HG02973 (cell line): ENCODE results near the gene GOLGA6L10.
"Not testable (repeated sequence)": the region's sequence is repeated elsewhere in the genome, so short reads cannot be mapped to it uniquely, and the experiment has no call there.

Experiments used
- ATAC-seq: cut with Tn5 transposase; IDR thresholded peaks from one replicate; pipeline ENCODE4 v1.9.1; 2021; ENCODE audit warnings: moderate library complexity; ENCODE audit not compliant: unreplicated experiment

Gene GOLGA6L10

GRCh38 chr15:82319522-82320278, 29.6 kb downstream of the GOLGA6L10 start:
- ATAC-seq: not testable (repeated sequence)

GRCh38 chr15:82318281-82318680, 31.0 kb downstream of the GOLGA6L10 start:
- not testable (repeated sequence) for ATAC-seq

DNA sequence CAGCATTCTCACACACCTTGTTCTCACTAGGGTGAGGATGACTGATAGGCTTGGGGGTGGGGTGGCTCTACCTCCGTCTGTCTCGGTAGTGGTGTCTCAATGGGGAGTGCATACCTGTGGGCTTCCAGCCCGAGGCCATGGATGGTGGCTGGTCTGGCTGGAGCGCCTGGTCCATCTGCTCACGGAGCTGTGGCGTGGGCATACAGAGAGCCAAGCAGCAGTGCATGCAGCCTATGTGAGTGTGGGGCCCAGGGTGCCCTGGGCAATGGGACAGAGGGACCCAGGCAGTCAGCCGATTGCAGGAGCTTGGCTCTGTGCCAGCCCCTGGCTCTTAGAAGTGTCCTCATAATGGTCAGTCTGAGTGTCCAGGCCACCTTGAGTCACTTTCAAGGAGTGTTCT, 31.8 kb downstream of the GOLGA6L10 start:
- ATAC-seq: not testable (repeated sequence)

DNA sequence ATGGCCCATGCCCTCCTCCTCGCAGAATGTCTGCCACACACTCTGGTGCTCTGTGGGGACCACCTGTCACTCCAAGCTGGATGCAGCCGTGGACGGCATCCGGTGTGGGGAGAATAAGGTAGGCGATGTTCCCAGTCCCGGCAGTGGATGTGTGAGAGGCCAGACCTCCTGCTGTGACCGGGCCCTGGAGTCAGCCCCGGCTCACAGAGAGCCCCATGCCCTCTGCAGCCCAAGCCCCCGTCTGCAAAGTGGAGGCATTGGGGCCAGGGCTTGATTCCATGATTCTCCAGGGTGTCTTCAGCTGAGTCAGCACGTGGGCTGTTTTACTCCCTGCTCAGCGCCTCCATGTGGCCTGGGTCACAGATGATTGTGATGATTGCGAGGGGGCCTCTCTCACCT, 32.2 kb downstream of the GOLGA6L10 start:
- no peak for ATAC-seq

DNA sequence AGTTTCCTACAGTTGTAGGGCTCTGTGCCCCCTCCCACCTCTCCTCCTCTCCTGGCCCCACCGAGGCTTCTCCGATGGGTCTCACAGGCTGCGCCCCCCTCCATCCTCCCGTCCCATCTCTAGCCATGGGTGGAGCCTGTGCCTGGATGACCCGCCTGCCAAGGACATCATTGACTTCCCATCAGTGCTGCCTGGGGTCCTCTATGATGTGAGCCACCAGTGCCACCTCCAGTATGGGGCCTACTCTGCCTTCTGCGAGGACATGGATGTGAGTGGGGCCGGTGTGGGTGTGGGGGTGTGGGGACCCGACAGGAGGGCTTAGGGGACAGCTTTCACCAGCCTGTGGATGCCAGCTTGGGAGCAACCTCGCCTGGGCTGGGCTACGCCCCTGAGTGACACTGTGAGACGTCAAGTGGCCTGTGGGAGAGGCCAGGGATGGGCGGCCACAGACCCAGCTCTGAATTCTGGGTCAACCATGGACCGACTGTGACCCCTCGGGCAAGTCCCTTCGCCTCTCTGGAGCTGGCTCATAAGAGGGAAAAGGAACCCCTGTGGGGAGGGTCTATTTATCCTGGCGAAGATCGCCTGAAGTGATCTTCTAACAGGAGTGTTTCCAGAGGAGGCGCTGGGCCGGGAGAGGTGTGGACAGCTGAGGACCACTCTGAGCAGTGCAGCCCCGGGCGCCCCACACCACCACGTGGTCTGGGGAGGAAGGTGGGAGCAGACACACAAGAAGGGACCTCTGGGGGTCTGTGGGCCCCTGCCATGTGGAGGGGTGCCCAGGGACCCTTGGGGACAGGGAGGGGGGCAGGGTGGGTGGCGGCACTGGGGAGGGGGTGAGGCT, 32.8 kb downstream of the GOLGA6L10 start:
- not testable (repeated sequence) for ATAC-seq

- no peak for ATAC-seq
Measured at GRCh38 chr15:82315519-82316246, 33.6 kb downstream of the GOLGA6L10 start.

DNA sequence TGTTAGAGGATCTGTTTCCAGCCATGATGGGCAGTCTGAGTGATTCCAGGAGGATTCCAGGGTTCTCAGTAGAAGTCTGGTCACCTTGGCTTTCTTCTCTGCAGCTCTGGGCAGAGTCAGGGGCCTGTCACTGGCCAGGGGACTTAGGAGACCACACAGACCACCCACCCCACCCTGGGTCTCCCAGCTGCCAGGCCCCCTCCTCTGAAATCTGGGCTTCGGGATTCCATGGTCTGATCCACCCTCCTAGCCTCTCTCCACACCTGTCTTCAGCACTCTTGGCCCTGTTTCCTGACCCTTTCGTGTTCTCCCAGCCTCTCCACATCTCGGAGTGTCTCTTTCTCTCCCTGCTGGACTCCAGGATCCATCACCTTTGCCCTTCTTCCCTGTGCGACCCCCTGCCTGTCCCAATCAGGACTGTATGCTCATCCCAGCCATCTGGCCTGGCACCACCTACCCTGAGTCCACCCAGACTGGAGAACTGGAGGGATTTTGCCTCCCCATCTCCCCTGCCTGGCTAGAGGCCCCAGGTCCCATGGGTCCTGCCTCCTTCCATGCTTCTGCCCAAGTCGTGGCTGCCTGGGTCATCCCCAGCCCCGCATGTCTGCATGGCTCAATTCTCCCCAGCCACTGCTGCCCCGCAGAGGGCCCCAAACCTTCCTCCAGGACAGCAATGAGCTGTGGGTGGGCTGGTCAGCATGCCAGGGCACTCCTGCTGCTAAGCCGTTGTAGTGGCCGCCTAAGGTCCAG, 34.3 kb downstream of the GOLGA6L10 start:
- ATAC-seq: no peak

DNA sequence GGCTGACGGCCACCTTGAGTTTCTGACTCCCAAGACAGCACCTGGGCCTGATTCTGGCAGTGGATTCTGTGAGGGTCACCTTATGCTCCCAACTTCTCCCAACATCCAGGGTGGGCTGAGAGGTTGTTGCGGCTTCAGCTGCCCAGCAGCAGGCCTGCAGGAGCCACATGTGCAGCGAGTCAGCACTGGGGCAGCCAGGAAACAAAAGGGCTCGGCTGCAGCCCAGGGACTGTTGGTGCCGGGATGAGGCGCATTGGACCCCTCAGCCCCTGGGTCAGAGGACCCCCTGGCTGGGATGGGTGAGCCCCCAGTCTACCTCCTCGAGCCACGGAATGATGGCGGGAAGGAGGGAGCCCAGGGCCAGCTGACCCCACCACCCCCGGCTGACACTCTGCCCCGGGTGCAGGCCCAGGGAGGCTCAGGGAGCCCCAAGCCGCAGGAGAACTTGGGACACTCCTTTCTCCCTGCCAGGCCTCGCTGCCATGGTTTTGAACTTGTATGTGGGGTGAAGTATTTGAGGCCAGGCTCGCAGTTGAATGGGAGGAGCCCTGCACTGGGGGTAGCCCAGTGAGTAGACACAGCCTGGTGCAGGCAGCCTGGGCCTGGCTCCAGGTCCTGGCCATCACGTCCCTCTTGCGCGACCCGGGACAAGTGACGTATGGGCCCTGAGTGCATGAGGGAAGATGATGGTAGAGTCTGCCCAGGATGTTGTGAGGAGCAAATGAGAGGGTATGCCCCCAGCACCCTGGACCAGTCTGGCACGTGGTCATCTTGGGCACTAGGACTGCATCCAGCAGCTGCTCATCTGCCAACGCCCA, 35.1 kb downstream of the GOLGA6L10 start:
- ATAC-seq: not testable (repeated sequence)

DNA sequence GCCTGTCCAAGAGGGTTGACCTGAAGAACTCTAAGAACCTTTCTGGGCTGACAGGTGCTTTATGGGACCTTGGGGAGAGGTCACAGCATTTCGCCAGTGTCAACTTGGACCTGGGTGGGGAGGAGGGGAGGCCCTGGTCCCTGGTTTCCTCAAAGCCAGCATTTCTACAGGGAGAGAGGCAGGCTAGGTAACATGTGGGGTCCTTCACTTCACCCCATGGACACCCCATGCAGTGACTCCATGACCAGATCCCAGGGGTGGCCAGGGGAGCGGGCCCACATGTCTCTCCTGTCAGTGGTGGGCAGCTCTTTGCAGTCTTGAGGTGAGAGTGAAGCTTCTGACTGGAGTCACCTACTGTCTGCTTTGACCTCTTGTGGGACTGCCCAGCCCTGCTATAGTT, 35.8 kb downstream of the GOLGA6L10 start:
- ATAC-seq: no peak

DNA sequence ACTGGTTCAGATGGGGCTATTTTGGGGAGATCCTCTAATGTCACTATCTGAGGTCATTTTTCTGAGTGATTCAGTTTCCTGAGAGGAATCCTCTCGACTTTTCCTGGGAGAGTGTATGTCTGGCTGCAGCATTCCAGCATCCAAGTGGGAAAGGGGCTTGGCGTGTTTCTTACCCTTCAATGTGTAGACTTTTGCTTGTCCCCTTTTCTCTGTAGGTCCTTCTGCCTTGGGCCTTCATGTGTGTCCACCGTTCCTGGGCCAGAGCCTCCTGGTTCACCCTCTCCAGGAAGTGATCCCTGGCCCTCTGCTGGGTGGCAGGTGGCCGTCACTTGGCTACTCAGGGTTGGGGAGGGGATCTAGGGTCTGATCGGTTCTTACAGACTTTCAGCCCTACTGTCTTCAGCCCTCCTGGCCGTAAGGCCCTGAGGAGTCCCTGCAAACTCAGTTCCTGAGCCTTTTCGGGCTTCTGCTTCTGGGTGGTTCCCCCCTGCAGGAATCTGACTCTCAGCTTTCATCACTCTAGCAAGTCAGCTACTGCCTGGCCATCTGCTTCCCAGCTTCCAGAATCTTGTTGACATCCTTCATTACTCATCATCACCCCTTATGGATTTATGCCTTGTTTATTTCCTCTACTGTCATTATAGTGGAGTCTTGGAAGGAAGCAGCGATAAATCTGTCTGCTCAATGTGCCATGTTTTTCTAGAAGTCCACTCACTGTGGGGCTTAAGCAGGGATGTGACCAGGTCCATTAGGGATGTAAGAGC, 36.5 kb downstream of the GOLGA6L10 start:
- ATAC-seq: no peak

GRCh38 chr15:82311321-82311720, 38.0 kb downstream of the GOLGA6L10 start:
- ATAC-seq: not testable (repeated sequence)

DNA sequence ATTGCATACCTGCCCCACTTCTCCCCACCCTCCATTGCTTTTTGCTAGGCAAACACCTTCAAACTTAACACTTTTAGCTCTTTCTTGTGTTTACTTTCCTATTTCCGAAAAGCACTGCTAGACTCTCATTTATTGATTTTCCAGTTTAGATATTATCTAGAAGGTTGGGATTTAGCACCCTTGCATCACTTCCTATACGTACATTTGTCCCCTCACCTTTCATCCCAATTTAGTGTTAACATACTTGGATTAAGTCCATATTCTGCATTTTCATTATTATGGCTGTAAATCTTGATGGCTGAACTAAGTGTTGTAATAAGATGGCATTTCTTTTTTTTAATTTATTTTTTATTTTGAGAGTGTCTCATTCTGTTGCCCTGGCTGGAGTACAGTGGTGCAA, 39.5 kb downstream of the GOLGA6L10 start:
- ATAC-seq: no peak

- no peak for ATAC-seq
Measured at GRCh38 chr15:82307714-82308081, 41.6 kb downstream of the GOLGA6L10 start.

DNA sequence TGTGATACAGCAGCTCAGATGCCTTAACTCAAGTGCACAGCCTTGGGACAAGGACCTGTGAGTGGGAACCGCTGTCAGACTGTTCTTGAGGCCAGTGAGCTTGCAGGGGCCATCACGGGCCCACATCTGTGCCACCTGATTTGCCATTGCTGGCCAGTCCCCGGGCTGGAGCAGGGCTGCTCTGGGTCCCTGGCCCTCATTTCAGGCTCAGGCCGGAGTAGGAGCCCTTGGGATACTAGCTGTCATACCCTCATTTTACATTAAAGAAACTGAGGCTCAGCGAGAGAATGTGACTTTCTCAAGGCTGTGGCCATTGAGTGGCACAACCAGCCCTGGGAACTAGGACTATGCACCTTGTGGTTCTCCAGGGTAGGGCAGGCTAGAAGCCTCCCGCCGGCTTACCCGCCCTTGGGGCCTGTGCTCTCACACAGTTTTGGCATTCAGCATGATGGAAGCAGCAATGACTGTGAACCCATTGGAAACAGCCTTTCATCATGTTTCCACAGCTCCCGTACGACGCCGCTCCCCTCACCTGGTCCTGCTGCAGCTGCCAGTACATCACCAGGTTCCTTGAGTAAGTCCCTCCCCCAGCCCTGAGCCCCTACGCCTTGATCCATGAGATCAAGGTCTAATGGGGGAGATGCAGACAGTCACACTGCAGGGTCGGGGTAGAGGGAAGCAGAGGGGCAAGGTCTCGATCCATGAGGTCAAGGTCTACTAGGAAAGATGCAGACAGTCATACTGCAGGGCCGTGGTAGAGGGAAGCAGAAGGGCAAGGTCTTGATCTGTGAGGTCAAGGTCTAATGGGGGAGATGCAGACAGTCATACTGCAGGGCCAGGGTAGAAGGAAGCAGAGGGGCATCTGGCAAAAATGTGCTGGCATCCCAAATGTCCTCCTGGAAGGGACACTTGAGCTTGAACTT, 42.2 kb downstream of the GOLGA6L10 start:
- no peak for ATAC-seq

GRCh38 chr15:82305621-82306048, 43.6 kb downstream of the GOLGA6L10 start:
- ATAC-seq: no peak

- no peak for ATAC-seq
Measured at GRCh38 chr15:82304778-82305090, 44.5 kb downstream of the GOLGA6L10 start.

DNA sequence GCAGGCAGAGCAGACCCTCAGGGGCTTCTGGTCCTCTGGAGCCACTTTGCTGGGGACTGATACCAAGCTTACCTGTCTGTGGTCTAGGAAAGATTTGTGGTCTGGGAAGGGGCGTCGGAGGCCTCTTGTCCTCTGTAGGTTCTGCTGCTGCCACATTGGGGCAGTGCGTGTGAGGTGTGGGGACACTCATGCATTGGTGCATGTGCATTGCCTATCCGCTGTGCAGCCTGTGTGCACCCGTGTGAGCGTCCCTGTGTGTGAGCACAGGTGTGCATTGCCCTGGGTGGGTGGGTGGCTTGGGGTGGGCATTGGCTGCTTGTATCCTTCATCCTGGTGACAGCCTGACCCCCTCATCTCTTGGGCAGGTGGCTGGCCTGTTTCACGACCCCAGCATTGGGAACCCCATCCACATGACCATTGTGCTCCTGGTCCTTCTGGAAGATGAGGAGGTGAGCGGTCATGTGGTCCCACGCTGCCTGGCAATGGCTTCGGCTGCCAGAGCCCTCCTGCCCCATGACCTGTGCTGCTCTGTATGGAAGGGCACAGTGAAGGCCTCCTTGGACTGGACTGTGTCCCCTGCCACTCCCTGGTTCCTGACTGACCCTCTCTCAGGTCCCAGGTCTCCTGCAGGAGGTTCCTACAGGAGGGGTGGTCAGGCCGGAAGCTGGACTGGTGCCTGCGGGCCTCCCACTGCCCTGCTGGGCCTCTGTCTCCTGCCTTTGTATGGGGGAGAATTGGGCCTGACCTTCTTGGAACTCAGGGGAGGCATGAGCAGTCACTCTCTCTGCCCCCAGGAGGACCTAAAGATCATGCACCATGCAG, 45.1 kb downstream of the GOLGA6L10 start:
- no peak for ATAC-seq
